Panc1 (cell line): ENCODE data around the gene JADE2. TPM values are rescaled to one million over a fixed set of nuclear protein-coding genes. Genes with fewer than 3 reads are reported as not detected.

Experiments used
- ATAC-seq: fragments of 200-7000 bp; cut with Tn5 transposase; 2 replicates; pipeline ENCODE4 v1.9.1; 2020; ENCODE audit warnings: mild to moderate bottlenecking, moderate library complexity
- BruUV-seq: library from RNA; stranded (reverse); fragments of 400-500 nt; replicated peaks from 2 replicates; lab custom pipeline; 2021; lab: Mats Ljungman, UMichigan
- CTCF ChIA-PET: fragments of 300-600 bp; sonication (Branson Sonifier 250); formaldehyde crosslinking; loops from one replicate; lab custom pipeline; 2022; ENCODE audit warnings: antibody characterized with exemption; lab: Charles Lee
- POLR2A ChIA-PET: fragments of 300-600 bp; sonication (Branson Sonifier 250); formaldehyde crosslinking; loops from one replicate; lab custom pipeline; 2022; ENCODE audit warnings: antibody characterized with exemption; lab: Charles Lee
- DNase-seq: peaks from one replicate; pipeline ENCODE4 v3.0.0-alpha.2; 2010; ENCODE audit warnings: low read depth, low spot score
- H3K27ac ChIP-seq: 2 replicates; pipeline ENCODE4 v1.5.1; 2011; ENCODE audit warnings: mild to moderate bottlenecking, low read length, inconsistent platforms
- H3K27me3 ChIP-seq: fragments of 200-500 bp; sonication (Bioruptor generic); 2 replicates; pipeline ENCODE4 v1.6.0; 2014; ENCODE audit warnings: low read length, inconsistent platforms; ENCODE audit not compliant: control insufficient read depth, insufficient read depth
- H3K36me3 ChIP-seq: fragments of 200-500 bp; sonication (Bioruptor generic); 2 replicates; pipeline ENCODE4 v1.5.1; 2014; ENCODE audit warnings: inconsistent platforms, mild to moderate bottlenecking, low read length, moderate library complexity; ENCODE audit not compliant: control insufficient read depth, insufficient read depth
- H3K4me1 ChIP-seq: 2 replicates; pipeline ENCODE4 v1.5.1; 2011; ENCODE audit warnings: inconsistent platforms, mild to moderate bottlenecking, low read length, moderate library complexity; ENCODE audit not compliant: control insufficient read depth, insufficient read depth
- H3K4me3 ChIP-seq, 2 experiments: 2 replicates each; pipeline ENCODE4 v1.5.1; 2011 to 2012; ENCODE audit warnings: low read depth in 2 of 2, low read length in 2 of 2, mild to moderate bottlenecking in 2 of 2, inconsistent platforms in 1 of 2, moderate library complexity in 1 of 2
- H3K9me3 ChIP-seq: fragments of 200-500 bp; sonication (Bioruptor generic); 2 replicates; pipeline ENCODE4 v1.5.1; 2014; ENCODE audit warnings: low read depth, mild to moderate bottlenecking, inconsistent platforms, low read length, moderate library complexity; ENCODE audit not compliant: control insufficient read depth, insufficient read depth
- POLR2AphosphoS5 ChIP-seq: IDR thresholded peaks from 2 replicates; pipeline ENCODE4 v1.6.1; 2012; ENCODE audit warnings: mild to moderate bottlenecking, low read depth, low read length, moderate library complexity
- SIN3A ChIP-seq: IDR thresholded peaks from 2 replicates; pipeline ENCODE4 v1.6.1; 2012; ENCODE audit warnings: low read depth, mild to moderate bottlenecking, low read length, moderate library complexity, borderline replicate concordance; ENCODE audit not compliant: insufficient read depth
- TCF7L2 ChIP-seq: IDR thresholded peaks from 2 replicates; pipeline ENCODE4 v1.6.1; 2011; ENCODE audit warnings: mild to moderate bottlenecking, low read depth, low read length, inconsistent platforms
- in situ Hi-C: cut with HindIII; loops from 2 replicates; pipeline ENCODE4 v1.10.0; 2016; ENCODE audit warnings: low sequenced_read_pairs, low pct_unique_long_range_greater_than_20kb
- intact Hi-C: fragments of 100-400 bp; cut with micrococcal nuclease; formaldehyde crosslinking; loops from one replicate; pipeline ENCODE4 v1.10.0; 2022; ENCODE audit not compliant: unreplicated experiment
- total RNA-seq: library from RNA; stranded (reverse); gene quantifications from one replicate; pipeline ENCODE4 v1.2.1, GENCODE V29; 2021; ENCODE audit not compliant: unreplicated experiment
- TF ChIP-seq, protein P1 (sequence below): fragments of 450-650 bp; IDR thresholded peaks from 2 replicates; pipeline ENCODE4 v1.5.1; 2017; ENCODE audit warnings: mild to moderate bottlenecking
- TF ChIP-seq, protein P2 (sequence below), 2 experiments: IDR thresholded peaks; 2 replicates each; pipeline ENCODE4 v1.6.1; 2011 to 2012; ENCODE audit warnings: low read depth in 2 of 2, control low read depth in 1 of 2, low read length in 1 of 2, mild to moderate bottlenecking in 1 of 2, moderate library complexity in 1 of 2; ENCODE audit not compliant: insufficient read depth in 1 of 2

The JADE2 gene
- total RNA-seq, 1 experiment from 2014 or later, result 80.0 TPM

DNA sequence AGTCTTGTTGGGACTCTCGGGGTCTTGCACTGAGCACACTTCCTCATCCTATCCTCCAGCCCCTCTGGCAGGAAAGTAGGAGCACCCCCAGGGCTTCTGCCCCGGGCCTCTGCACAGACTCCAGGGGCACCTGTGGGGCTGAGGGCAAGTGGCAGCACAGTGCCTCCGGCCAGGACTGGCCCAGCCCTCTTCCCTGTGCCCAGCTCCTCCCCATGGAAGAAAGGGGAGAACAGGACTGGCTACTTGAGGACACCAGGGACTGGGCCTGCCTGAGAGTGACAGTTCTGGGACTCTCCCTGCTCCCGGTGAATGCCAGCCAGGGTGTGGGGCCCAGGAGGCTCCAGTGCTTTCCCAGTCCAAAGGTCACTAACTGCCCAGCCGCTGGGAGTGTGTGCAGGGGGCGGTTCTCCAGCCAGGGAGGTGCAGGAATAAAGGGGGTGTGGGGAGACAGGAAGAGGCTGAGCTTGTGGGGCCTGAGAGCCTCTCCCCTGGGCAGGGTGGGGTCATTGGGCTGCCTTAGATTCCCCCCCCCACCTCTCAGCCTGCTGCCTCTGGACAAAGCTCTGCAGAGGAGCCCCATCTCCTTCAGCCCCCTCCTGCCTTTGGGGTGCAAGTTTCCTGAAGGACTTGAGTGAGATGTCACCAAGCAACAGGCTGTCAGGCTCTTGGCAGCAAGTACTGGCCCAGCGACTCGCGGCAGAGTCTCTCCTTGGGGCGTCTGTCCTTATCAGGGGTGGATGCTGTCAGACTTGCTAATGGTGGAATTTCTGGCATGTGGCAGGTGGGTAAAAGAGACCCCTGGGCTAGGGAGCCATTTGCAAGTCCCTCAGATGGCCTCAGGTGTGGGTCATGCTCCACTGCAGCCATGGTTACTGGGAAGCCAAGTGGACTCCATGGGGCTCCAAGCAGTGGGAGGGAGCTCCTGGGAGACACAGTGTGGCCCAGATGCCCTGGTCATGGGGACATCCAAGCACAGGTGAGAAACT lies 19.1 kb upstream of the JADE2 start:
- peak; percentile 84 for ATAC-seq
- DNase-seq, result no peak
- peak overlapping the region; percentile 50 to 82 for H3K4me3 ChIP-seq
- no peaks in the 10 kb centered on the region for H3K36me3 ChIP-seq
- H3K27ac ChIP-seq, result peak overlapping the region; percentile 97
- no peaks in the 10 kb centered on the region for H3K27me3 ChIP-seq
- no peaks in the 10 kb centered on the region for H3K9me3 ChIP-seq
- POLR2A ChIA-PET, result interaction anchor here (1.0 to 1.2 kb wide), 2 partner anchors 18 to 41 kb away, joined by 3 to 4 read pairs; no protein-coding TSS in a partner anchor
- CTCF ChIA-PET, result interaction anchor here (0.6 kb wide), 3 partner anchors 17 to 158 kb away, joined by 3 to 4 read pairs (median 3); no protein-coding TSS in a partner anchor
- TF ChIP-seq, protein P1, sequence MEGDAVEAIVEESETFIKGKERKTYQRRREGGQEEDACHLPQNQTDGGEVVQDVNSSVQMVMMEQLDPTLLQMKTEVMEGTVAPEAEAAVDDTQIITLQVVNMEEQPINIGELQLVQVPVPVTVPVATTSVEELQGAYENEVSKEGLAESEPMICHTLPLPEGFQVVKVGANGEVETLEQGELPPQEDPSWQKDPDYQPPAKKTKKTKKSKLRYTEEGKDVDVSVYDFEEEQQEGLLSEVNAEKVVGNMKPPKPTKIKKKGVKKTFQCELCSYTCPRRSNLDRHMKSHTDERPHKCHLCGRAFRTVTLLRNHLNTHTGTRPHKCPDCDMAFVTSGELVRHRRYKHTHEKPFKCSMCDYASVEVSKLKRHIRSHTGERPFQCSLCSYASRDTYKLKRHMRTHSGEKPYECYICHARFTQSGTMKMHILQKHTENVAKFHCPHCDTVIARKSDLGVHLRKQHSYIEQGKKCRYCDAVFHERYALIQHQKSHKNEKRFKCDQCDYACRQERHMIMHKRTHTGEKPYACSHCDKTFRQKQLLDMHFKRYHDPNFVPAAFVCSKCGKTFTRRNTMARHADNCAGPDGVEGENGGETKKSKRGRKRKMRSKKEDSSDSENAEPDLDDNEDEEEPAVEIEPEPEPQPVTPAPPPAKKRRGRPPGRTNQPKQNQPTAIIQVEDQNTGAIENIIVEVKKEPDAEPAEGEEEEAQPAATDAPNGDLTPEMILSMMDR, result no peak
- TF ChIP-seq SIN3A (0 out of 2 replicates have a peak, but pooled peaks have one; percentile 28), POLR2AphosphoS5 (no peak; the same call in 1 of the 2 replicates), TCF7L2 (no peak; the same call in 1 of the 2 replicates)
- TF ChIP-seq, protein P2, sequence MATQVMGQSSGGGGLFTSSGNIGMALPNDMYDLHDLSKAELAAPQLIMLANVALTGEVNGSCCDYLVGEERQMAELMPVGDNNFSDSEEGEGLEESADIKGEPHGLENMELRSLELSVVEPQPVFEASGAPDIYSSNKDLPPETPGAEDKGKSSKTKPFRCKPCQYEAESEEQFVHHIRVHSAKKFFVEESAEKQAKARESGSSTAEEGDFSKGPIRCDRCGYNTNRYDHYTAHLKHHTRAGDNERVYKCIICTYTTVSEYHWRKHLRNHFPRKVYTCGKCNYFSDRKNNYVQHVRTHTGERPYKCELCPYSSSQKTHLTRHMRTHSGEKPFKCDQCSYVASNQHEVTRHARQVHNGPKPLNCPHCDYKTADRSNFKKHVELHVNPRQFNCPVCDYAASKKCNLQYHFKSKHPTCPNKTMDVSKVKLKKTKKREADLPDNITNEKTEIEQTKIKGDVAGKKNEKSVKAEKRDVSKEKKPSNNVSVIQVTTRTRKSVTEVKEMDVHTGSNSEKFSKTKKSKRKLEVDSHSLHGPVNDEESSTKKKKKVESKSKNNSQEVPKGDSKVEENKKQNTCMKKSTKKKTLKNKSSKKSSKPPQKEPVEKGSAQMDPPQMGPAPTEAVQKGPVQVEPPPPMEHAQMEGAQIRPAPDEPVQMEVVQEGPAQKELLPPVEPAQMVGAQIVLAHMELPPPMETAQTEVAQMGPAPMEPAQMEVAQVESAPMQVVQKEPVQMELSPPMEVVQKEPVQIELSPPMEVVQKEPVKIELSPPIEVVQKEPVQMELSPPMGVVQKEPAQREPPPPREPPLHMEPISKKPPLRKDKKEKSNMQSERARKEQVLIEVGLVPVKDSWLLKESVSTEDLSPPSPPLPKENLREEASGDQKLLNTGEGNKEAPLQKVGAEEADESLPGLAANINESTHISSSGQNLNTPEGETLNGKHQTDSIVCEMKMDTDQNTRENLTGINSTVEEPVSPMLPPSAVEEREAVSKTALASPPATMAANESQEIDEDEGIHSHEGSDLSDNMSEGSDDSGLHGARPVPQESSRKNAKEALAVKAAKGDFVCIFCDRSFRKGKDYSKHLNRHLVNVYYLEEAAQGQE (IDR thresholded peaks at IDR 0.05; ENCODE audit: insufficient read depth in 1 of 2, low read depth in 2 of 2, low read length in 1 of 2), result no peak
- BruUV-seq, result no TSS peak
- H3K4me1 ChIP-seq, result peaks cover 82% of the 10 kb centered on the region
- in situ Hi-C loops (no loop called here), intact Hi-C loops (no loop called here)

DNA sequence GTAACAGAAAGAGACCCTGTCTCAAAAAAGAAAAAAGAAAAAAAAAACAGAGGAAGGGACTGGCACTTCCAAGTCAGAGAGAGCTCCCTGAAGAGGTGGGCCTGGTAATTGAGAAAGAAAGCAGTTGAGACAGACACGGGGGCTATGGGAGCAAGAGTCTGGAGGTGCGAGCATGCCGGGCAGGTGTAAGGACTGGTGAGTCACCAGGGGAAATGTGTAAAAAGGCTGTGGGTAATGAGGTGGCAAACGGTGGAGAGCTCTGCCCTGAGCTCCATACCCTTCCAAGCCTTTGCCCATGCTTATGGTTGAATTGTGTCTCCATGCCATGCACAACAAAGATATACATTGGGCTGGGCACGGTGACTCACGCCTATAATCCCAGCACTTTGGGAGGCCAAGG lies 18.0 kb upstream of the JADE2 start:
- BruUV-seq, result no TSS peak
- CTCF ChIA-PET, result no interaction called here
- H3K27ac ChIP-seq, result peak overlapping the region; percentile 97
- DNase-seq, result no peak
- ATAC-seq, result no peak
- in situ Hi-C loops (no loop called here), intact Hi-C loops (no loop called here)
- H3K36me3 ChIP-seq, result no peaks in the 10 kb centered on the region
- POLR2A ChIA-PET, result interaction anchor here (0.6 to 1.0 kb wide), 3 partner anchors 18 to 453 kb away, joined by 3 to 6 read pairs (median 3); no protein-coding TSS in a partner anchor
- H3K9me3 ChIP-seq, result no peaks in the 10 kb centered on the region
- H3K4me1 ChIP-seq, result peaks cover 90% of the 10 kb centered on the region
- H3K4me3 ChIP-seq, result peak overlapping the region; percentile 50 to 82
- no peaks in the 10 kb centered on the region for H3K27me3 ChIP-seq
- TF ChIP-seq SIN3A (no peak), TCF7L2 (no peak), POLR2AphosphoS5 (no peak)
- TF ChIP-seq, protein P1, result no peak
- TF ChIP-seq, protein P2 (IDR thresholded peaks at IDR 0.05; ENCODE audit: insufficient read depth in 1 of 2, low read depth in 2 of 2, low read length in 1 of 2), result no peak
